HG02763 (cell line): ENCODE results near the gene ZGPAT.

ENCODE experiments used
- ATAC-seq: cut with Tn5 transposase; IDR thresholded peaks from one replicate; pipeline ENCODE4 v1.9.1; 2021; ENCODE audit warnings: mild to moderate bottlenecking, moderate library complexity; ENCODE audit not compliant: unreplicated experiment

ZGPAT gene

DNA sequence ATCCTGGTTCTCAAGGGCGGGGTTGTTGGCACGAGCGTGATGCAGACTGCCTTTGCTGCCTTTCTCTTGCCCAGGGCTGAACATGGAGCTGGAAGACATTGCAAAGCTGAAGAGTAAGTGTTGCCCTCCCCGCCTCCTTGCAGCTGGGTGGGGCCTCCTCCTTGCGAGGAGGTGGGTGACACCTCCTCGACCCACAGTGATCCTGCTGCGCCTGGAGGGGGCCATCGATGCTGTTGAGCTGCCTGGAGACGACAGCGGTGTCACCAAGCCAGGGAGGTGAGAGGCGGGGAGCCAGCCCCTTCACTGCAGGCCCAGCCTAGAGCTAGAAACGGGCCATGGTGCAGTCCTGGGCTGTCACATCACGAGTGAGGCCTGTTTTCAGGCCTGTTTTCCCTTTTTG is 29.8 kb upstream of the ZGPAT start:
- ATAC-seq: no peak

DNA sequence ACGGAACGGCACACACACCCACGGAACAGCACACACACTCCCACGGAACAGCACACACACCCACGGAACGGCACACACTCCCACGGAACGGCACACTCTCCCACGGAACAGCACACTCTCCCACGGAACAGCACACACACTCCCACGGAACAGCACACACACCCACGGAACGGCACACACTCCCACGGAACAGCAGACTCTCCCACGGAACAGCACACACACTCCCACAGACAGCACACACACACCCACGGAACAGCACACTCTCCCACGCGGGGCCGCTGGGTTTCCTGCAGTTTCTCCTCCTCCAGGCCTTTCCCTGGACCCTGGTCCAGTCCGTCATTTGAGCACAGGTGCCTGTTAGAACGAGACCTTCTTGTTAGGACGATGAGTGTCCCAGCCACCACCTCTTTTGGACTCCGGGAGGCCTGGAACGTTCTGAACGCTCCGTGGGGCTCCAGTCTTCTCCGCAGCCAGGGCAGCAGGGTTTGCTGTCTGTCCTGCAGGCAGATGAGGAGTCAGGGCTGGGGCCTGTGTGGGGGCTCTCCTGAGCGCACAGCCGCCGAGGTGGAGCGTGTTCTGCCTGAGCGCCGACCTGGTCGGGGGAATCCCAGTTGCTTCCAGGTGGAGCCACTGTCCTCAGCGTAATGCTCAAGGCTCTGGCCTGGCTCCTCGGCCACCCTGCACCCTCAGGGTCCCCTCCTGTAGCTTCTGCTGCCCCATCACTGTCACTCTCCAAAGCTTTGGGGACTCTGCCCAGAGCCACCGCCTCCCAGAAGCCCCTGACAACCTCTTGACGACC is 29.0 kb upstream of the ZGPAT start:
- no peak for ATAC-seq

DNA sequence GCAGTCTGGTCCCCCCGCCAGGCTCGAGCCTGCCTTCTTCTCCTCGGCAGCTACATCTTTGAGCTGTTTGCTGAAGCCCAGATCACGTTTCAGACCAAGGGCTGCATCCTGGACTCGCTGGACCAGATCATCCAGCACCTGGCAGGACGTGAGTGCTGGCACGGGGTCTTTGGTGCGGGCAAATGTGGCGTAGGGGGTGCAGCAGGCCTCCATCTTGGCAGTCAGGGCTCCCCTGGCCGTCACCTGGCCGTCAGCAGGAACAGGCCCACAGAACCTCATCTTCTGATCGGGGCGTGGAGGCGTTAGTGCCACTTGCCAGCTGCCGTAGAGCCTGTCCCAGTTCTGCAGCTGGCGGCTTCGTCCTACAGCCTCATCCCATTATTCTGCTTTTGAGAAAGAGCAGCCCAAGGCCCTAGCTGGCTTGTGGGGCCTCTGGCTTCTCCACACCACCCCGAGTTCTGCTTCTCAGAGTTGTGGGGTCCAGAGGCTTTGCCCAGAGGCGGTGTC is 28.0 kb upstream of the ZGPAT start:
- no peak for ATAC-seq

DNA sequence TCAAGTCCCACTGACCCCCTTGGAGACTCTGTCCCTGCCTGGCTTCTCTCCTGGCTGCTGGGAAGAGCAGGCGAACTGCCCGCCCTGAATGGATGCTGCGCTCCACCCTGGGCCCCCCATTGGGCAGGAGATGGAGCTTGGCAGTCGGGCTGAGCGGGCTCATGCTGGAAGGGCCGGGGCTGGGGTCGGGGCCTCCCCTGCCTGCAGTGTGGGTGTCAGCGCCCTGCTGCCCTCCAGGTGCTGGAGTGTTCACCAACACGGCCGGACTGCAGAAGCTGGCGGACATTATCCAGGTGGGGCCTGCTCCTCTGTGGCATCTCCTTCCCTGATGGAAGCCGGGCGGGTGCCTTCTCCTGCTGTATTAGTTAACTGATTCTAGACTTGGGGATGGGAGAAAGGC is 27.4 kb upstream of the ZGPAT start:
- ATAC-seq: no peak

DNA sequence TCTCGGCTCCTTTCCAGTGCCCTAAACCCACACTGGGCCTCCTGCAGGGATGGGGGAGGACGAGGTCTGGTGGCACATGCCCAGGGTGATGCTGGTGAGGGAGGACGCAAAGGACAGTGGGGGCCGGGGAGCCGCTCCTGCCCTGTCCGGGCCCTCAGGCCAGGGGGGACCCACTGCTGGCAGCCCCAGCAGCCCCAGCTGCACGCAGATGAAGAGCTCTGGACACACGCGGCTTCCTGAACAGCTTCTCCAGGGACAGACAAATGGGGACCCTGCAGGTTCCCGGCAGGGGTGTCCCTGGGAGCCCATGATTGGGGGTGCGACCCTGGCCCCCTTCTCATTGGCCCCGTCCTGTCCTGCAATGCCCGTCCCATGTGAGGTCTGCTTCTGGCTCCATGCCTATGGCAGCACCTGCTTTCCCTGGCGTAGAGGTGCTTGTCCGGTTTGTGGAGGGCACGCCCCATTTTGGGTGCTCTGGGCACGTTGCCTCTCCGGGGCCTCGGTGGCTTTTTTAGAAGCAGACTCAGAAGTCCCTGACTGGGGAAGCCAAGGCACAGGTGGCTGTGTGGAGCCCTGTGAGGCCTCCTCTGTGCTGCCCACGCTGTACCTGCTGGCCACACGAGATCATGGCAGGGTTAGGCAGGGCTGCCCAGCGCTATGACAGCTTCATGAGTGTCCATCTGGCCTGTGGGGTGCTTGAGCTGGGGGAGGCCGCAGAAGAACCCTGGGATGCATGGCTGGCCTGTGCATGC is 26.8 kb upstream of the ZGPAT start:
- ATAC-seq: no peak

DNA sequence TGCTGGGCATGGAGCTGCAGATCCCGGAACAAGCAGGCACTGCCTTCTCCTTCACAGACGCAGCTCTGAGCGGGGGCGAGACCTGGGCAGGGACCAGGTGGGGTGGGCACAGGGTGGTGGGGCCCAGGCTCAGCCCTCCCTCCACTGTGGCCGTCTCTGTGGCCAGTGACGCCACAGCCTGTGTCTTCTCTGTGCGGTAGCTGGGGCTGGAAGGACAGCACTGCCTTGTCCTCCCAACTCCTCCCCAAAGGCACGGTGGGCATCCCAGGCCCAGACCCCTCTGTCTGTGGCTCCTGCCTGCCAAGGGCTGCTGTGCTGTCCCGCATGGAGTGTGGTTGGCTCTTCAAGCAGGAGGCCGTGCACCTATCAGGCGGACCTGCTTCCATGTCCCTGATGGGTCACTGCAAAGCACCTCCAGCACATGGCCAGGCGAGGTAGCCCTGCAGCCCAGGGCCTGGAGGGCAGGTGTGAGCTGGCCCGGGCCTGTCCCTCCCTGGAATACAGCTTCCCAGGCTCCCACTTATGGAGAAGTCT is 26.2 kb upstream of the ZGPAT start:
- ATAC-seq: no peak

DNA sequence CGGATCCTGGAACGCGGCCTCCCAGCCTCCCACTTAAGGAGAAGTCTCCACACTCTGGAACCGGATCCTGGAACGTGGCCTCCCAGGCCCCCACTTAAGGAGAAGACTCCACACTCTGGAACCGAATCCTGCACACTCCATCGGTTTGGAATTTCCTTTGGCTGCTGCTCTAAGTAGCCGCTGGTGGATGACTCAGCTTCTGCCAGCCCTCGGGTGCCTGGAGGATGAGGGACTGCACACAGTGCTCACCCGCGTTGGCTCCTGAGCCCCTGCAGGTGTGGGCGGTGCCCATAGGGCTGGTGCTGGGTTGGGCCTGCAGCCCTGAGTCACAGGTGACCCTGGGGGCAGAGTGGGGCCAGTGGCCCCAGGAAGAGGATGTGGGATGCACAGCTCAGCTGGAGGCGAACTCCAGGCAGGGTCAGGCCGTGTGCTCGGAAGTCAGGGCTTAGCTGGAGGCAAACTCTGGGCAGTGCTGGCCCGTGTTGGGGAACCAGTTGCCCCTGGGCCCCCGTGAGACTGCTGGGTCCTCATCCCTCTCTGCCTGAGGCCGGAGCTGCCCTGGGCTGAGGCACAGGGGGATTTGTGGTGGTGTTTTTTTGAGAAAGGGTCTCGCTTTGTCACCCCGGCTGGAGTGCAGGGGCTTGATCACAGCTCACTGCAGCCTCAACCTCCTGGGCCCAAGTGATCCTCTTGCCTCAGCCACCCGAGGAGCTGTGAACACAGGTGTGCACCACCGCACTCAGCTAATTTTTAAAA is 25.3 kb upstream of the ZGPAT start:
- ATAC-seq: no peak

DNA sequence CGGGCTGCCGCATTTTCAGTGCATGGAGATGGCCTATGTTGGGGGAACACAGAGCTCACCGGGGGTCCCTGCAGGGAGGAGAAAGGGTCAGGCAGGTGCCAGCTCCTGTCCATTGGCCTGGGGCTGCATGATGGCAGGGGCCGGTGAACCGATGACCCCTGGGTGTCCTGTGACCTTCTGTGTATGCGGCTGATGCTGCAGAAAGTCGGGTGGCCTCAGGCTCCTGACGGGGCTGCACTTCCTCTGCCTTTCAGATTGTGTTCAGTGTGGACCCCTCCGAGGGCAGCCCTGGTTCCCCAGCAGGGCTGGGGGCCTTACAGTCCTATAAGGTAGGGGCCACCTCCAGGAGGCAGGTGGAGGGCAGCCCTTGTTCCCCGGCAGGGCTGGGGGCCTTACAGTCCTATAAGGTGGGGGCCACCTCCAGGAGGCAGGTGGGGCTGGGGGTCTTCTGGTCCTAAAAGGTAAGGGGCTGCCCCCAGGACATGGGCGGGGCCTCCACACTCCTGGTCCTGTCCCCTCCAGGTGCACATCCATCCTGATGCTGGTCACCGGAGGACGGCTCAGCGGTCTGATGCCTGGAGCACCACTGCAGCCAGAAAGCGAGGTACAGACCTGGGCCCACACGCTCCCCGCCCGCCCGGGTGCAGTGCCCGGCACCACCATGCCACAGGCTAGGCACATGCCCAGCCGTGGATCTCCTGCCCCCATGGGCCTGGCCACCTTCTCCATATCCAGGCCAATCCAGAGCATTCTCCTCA is 22.4 kb upstream of the ZGPAT start:
- ATAC-seq: no peak

DNA sequence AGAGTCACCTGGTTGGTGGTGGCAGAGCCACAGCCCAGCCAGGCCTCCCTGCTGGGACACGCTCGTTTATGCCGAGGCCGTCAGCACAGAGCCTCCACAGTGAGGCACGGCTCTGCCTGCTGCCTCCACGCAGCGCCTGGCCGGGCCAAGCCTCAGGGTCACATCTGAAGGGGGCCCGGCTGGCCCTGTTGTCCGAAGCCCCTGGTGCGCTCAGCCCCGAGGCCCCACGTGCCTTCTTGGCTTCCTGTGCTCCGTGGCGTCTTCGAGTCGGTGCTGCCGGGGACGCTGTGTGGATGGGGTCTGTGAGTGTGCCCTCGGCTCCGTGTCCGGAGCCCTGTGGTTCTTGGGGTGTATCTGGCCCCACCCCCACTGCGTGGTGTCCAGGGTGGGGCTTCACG is 21.7 kb upstream of the ZGPAT start:
- no peak for ATAC-seq

DNA sequence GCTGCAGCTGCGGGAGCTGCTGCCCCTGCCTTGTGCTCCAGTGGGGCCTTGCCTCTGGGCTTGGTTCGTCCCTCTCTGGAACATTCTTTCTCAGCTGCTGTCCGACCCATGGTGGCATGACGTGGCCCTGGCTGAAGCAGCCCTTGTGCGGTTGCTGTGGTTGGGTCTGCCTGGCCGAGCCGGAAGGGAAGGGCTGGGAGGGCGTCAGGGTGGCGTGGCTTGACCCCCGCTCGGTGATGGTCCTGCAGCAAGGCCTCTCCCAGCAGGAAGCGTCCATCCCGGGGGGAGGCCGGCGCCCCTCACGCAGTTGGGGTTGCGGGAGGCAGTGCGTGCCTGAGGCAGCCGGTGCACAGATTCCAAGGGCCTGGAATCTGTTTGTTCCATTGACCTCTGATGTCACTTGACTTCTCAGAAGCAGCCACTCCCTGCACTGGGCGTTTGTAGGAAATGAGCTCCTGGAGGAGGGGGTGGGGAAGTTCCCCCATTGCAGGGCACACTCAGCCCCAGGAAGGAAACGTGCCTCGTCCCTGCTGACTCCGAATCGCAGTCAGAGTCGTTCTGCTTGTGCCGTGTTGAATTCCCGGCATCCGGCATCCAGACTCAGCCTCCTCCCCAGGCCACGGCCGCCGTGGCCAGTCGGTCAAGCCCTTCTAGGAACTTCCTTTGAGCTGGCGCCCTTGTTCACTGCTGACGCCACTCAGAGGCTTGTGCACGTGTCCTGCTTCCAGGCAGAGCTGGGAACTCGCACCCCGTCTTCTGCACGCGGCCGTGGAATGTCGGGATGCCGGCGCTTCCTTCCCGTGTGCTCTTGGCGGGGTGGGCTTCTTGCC is 21.1 kb upstream of the ZGPAT start:
- ATAC-seq: no peak

DNA sequence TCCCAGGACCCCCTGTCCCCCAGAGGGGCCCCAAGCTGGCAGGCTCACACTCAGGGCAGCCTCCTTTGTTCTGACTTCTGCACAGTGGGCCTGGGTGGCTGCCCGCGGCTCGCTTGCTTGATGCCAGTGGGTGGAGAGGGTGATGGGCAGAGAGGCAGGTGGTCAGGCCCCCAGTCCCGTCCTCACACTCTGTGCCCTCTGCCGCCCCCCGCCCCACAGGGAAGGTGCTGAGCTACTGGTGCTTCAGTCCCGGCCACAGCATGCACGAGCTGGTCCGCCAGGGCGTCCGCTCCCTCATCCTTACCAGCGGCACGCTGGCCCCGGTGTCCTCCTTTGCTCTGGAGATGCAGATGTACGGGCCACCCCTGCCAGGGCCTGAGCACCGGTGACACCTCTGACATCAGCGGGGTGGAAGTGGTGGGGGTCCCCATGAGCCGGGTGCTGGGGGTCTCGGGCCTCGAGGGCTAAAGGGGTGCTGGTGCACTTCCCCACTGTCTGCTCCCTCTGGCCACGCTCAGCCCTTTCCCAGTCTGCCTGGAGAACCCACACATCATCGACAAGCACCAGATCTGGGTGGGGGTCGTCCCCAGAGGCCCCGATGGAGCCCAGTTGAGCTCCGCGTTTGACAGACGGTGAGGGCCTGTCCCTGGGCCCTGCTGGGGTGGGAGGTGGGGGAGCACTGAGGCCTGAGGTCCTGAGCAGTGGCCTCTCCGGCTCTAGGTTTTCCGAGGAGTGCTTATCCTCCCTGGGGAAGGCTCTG is 20.2 kb upstream of the ZGPAT start:
- ATAC-seq: no peak

DNA sequence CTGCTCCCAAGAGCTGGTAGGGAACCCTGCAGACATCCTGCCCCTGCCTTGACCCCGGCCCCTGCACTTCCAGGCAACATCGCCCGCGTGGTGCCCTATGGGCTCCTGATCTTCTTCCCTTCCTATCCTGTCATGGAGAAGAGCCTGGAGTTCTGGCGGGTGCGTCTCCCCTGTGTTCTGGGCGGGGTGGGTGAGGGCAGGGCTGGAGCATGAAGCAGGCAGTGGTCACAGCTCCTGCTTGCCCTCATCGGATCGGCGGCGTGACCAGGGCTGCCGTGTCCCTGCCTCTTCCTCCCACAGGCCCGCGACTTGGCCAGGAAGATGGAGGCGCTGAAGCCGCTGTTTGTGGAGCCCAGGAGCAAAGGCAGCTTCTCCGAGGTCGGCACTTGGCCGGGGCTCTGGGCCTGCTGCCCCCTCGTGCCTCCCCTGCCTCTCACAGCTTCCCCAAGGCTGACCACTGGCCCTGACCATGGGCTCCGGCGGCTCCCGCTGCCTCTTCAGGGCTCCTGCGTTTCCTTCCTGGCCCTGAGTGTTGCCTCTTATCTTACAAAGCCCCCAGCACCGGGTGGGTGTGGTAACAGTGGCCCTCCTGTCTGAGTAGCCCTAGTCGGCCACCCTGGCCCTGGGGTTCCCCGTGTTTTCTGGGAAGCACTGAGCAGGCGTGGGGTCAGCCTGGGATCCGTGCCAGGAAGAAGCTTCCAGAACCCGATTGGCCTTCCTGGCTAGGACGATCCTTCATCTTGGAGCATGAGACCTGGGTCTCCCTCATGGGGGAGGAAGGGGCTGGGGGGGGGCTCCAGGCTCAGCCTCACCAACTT is 19.4 kb upstream of the ZGPAT start:
- ATAC-seq: no peak

DNA sequence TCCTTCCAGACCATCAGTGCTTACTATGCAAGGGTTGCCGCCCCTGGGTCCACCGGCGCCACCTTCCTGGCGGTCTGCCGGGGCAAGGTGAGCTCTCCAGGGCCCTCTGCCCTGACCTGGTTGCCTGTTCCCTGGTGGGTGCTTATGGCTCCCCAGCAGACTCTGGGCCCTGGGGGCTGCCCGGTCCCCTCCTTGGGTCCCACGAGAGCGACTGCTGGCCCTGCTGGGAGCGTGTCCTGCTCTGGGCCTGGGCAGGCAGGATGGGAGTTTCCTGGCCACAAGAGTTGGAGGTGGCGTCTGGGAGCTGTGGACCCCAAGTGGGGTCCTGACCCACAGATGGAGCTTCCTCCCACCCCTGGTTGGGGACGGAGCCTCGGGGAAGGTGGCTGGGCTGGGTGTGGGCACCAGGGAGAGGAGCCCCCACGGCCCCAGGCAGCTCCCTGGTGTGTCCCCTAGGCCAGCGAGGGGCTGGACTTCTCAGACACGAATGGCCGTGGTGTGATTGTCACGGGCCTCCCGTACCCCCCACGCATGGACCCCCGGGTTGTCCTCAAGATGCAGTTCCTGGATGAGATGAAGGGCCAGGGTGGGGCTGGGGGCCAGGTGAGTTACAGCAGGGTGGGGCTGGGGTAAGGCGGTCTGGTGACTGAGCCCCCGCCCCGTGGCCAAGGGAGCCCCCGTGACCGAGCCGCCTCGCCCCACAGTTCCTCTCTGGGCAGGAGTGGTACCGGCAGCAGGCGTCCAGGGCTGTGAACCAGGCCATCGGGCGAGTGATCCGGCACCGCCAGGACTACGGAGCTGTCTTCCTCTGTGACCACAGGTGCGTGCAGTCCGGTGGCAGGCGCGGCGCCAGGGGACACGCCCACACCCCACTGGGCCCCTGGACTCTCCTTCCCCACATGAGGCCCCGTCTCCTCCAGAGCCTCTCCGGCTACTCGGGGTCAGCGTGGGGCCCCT is 18.5 kb upstream of the ZGPAT start:
- no peak for ATAC-seq

DNA sequence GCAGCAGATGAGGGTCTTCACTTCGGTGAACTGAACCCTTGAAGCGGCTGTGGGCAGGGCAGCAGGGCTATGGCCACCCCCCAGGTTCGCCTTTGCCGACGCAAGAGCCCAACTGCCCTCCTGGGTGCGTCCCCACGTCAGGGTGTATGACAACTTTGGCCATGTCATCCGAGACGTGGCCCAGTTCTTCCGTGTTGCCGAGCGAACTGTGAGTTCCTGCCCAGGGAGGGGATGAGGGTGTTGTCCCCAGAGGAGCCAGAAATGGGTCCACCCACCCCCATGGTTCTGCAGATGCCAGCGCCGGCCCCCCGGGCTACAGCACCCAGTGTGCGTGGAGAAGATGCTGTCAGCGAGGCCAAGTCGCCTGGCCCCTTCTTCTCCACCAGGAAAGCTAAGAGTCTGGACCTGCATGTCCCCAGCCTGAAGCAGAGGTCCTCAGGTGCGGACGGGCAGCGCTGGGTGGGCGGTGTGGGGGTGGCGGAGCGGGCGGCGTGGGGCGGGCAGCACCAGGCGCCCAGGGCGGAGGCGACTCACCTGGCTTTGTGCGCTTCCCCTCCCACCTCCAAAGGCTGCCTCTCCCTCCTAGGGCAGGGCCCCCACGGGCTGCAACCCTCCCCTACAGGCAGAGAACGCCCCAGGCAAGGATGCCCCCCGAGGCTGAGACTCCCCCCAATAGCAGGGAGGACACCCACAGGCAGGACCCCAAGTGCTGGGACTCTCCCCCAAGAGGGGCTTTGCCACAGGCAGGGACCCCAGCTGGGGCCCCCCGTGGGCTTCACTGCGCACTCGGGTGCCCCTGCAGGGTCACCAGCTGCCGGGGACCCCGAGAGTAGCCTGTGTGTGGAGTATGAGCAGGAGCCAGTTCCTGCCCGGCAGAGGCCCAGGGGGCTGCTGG is 17.6 kb upstream of the ZGPAT start:
- no peak for ATAC-seq

DNA sequence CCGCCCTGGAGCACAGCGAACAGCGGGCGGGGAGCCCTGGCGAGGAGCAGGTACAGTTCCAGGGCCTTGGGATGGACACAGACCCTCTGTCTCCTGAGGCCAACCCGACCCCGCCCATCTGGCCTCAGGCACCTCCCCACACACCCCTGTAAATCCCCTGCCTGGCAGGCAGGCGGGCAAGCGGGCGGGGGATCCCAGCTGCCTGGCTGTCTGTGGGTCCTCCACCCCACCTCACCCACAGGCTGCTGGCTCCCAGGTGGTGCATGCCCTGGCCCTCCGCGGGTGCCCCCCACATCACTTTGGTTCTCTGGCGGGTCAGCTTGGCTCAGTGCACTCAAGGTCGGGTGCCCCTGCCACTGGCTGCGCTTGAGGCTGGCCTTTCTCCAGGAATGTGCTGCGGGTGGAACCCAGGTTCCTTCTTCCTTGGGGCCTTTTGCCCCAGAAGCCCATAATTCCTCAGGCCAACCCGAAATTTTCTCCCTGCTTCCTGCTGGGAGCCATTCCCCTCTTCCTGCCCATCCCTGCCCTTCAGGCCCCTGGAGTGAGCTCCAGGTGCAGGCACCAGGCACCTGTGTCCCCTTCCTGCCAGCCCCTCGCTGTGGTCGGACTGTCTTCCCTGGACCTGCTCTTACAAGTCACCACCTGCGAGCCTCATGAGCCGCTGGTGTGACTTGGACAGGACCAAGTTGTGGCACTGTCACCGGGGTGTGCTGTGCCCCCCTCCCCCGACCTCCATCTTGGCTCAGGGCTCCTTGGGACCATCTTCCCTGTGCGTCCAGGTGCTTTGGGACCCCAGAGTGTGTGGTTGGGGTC is 16.7 kb upstream of the ZGPAT start:
- ATAC-seq: no peak
